H1 (cell line): ENCODE measurements around the gene BCKDHA. TPM values are rescaled to one million over a fixed set of nuclear protein-coding genes. Genes with fewer than 3 reads are reported as not detected.

ENCODE experiments used
- ASH2L ChIP-seq: fragments of 200-600, 300-600 bp; sonication (generic); IDR thresholded peaks from one replicate; pipeline ENCODE4 v1.7.1; 2017; ENCODE audit warnings: low read length
- BACH1 ChIP-seq: IDR thresholded peaks from 2 replicates; pipeline ENCODE4 v1.6.1; 2012; ENCODE audit warnings: low read length, improper control_type of control experiment
- CBX5 ChIP-seq: fragments of 300-800, 300-1000 bp; sonication (generic); IDR thresholded peaks from 2 replicates; pipeline ENCODE4 v1.7.1; 2016; ENCODE audit warnings: antibody characterized with exemption, low read length, low read depth
- CHD7 ChIP-seq: fragments of 300-600 bp; sonication (generic); IDR thresholded peaks from 2 replicates; pipeline ENCODE4 v1.7.1; 2012; ENCODE audit warnings: low read length, moderate library complexity, mild to moderate bottlenecking, inconsistent platforms; ENCODE audit not compliant: insufficient replicate concordance
- EP300 ChIP-seq, 2 experiments: IDR thresholded peaks; 1 replicate in 1 of 2; 2 replicates in 1 of 2; pipeline ENCODE4 v1.6.1; 2011 to 2012; ENCODE audit warnings: low read depth in 2 of 2, low read length in 2 of 2, mild to moderate bottlenecking in 2 of 2, borderline replicate concordance in 1 of 2, inconsistent platforms in 1 of 2, moderate library complexity in 1 of 2
- MAFK ChIP-seq: IDR thresholded peaks from 2 replicates; pipeline ENCODE4 v1.6.1; 2012; ENCODE audit warnings: low read depth, mild to moderate bottlenecking, improper control_type of control experiment, low read length
- RFX5 ChIP-seq: IDR thresholded peaks from 2 replicates; pipeline ENCODE4 v1.6.1; 2011; ENCODE audit warnings: low read depth, low read length, improper control_type of control experiment, borderline replicate concordance
- SP1 ChIP-seq: IDR thresholded peaks from 2 replicates; pipeline ENCODE4 v1.6.1; 2011; ENCODE audit warnings: low read depth, low read length
- SP2 ChIP-seq: IDR thresholded peaks from 2 replicates; pipeline ENCODE4 v1.6.1; 2012; ENCODE audit warnings: mild to moderate bottlenecking, low read length, inconsistent platforms
- TAF7 ChIP-seq: optimal IDR thresholded peaks from 2 replicates; pipeline ENCODE3; 2011; ENCODE audit warnings: low read depth, mild to moderate bottlenecking, inconsistent platforms, low read length, moderate library complexity, borderline replicate concordance
- TCF12 ChIP-seq: IDR thresholded peaks from 2 replicates; pipeline ENCODE4 v1.6.1; 2011; ENCODE audit warnings: low read depth, mild to moderate bottlenecking, low read length
- polyA plus RNA-seq, 7 experiments: library from polyadenylated mRNA; depleted of rRNA in 3 of 7; stranded (reverse) in 5 of 7; unstranded in 2 of 7; fragments of >200 nt in 5 of 7; fragments of 200-250 nt in 2 of 7; gene quantifications; 1 replicate in 5 of 7; 2 replicates in 1 of 7; 4 replicates in 1 of 7; pipeline versions ENCODE4 v1.2.1 to v1.2.3, GENCODE V29; 2011 to 2013; ENCODE audit warnings: missing spikeins in 2 of 7, mixed read lengths in 2 of 7
- total RNA-seq: library from RNA; stranded (reverse); fragmentation: NEBNext Ultra II Directional; extraction: Animal tissue kit (Norgen Biotek cat#: 25700); gene quantifications from 2 replicates; pipeline ENCODE4 v1.2.1, GENCODE V29; 2021

The BCKDHA gene
- total and polyA plus RNA-seq, 2 of the 8 experiments (the other 6 are each of a cell fraction or from before 2014, with no cell fraction given): 14.2 to 69.6 TPM

- TF ChIP-seq CHD7 (no peak), CBX5 (no peak), TAF7 (no peak), BACH1 (no peak), TCF12 (no peak), EP300 (IDR thresholded peaks at IDR 0.05; ENCODE audit: borderline replicate concordance in 1 of 2, low read depth in 2 of 2, low read length in 2 of 2) (no peak), MAFK (no peak), SP1 (no peak), ASH2L (no peak), RFX5 (no peak), SP2 (no peak)
Observed at GRCh38 chr19:41405776-41406175, 8.2 kb downstream of the BCKDHA start (continued).
